K562 (cell line): ENCODE data around the gene GZMB. TPM values are rescaled to one million over a fixed set of nuclear protein-coding genes. Genes with fewer than 3 reads are reported as not detected.

Experiments used
- ATAC-seq: fragments of 200-7000 bp; cut with Tn5 transposase; 3 replicates; pipeline ENCODE4 v1.9.1; 2020; ENCODE audit warnings: moderate library complexity
- BruUV-seq: library from RNA; stranded (reverse); fragments of 400-500 nt; replicated peaks from 2 replicates; lab custom pipeline; 2021; lab: Mats Ljungman, UMichigan
- CTCF ChIA-PET: fragments of 300-600 bp; formaldehyde crosslinking; extraction: SDS; loops from one replicate; lab custom pipeline; 2021; ENCODE audit warnings: low intra/inter-chr PET ratio; lab: Yijun Ruan, JAX
- POLR2A ChIA-PET: fragments of 300-600, 350-650 bp; sonication (Branson Sonifier 250); formaldehyde crosslinking; extraction: SDS; loops from one replicate; lab custom pipeline; 2021; ENCODE audit warnings: antibody characterized with exemption, inconsistent platforms; lab: Yijun Ruan, JAX
- DNase-seq, 4 experiments: peaks; one replicate each; pipeline versions ENCODE4 v3.0.0 to v3.0.0-alpha.2; 2011 to 2018; ENCODE audit warnings: low spot score in 3 of 4, mixed read lengths in 3 of 4; ENCODE audit errors: extremely low read depth in 1 of 4
- FAIRE-seq: peaks from 2 replicates; lab custom pipeline; 2011; peaks lifted over from hg19 to GRCh38; lab: Jason Lieb, UNC
- H2AFZ ChIP-seq: 2 replicates; pipeline ENCODE4 v1.6.0; 2011; ENCODE audit warnings: low read depth, low read length, control low read depth, inconsistent platforms
- H3K27ac ChIP-seq: fragments of 200-600 bp; 3 replicates; pipeline ENCODE4 v1.8.0; 2011; ENCODE audit warnings: low read depth, mild to moderate bottlenecking, control low read depth, inconsistent platforms, low read length, moderate library complexity, mixed read lengths; ENCODE audit errors: extremely low read depth
- H3K27me3 ChIP-seq, 2 experiments: fragments of 300-600 bp in 1 of 2; 2 replicates in 1 of 2; 3 replicates in 1 of 2; pipeline versions ENCODE4 v1.6.0 to v1.8.0; 2011; ENCODE audit warnings: inconsistent platforms in 2 of 2, low read length in 2 of 2, mild to moderate bottlenecking in 1 of 2, mixed read lengths in 1 of 2, moderate library complexity in 1 of 2; ENCODE audit not compliant: control insufficient read depth in 2 of 2, insufficient read depth in 2 of 2
- H3K36me3 ChIP-seq: fragments of 300-600 bp; 3 replicates; pipeline ENCODE4 v1.8.0; 2011; ENCODE audit warnings: mild to moderate bottlenecking, low read length, inconsistent platforms; ENCODE audit not compliant: control insufficient read depth, insufficient read depth
- H3K4me1 ChIP-seq, 2 experiments: fragments of 200-600 bp in 1 of 2; replicated peaks in 1 of 2; 2 replicates in 1 of 2; 3 replicates in 1 of 2; pipeline versions ENCODE4 v1.5.1 to v1.8.0; 2011; ENCODE audit warnings: inconsistent platforms in 2 of 2, low read length in 2 of 2, mild to moderate bottlenecking in 1 of 2, mixed read lengths in 1 of 2, moderate library complexity in 1 of 2; ENCODE audit not compliant: control insufficient read depth in 2 of 2, insufficient read depth in 2 of 2
- H3K4me2 ChIP-seq: 2 replicates; pipeline ENCODE4 v1.6.1; 2011; ENCODE audit warnings: low read length, control low read depth, inconsistent platforms, mixed read lengths; ENCODE audit not compliant: insufficient read depth
- H3K4me3 ChIP-seq: fragments of 200-600 bp; sonication (generic), shearing (Covaris generic); 2 replicates; pipeline ENCODE4 v1.5.1; 2016; ENCODE audit warnings: control low read depth, inconsistent platforms
- H3K79me2 ChIP-seq: fragments of 200-600 bp; 3 replicates; pipeline ENCODE4 v1.8.0; 2011; ENCODE audit warnings: low read length, inconsistent platforms; ENCODE audit not compliant: control insufficient read depth, insufficient read depth
- H3K9ac ChIP-seq, 2 experiments: 2 replicates each; pipeline versions ENCODE4 v1.6.0 to v1.6.1; 2011; ENCODE audit warnings: low read depth in 2 of 2, low read length in 2 of 2, control low read depth in 1 of 2, inconsistent platforms in 1 of 2, mild to moderate bottlenecking in 1 of 2, mixed read lengths in 1 of 2; ENCODE audit not compliant: insufficient read depth in 1 of 2
- H3K9me1 ChIP-seq: one replicate; pipeline ENCODE4 v1.6.0; 2011; ENCODE audit warnings: inconsistent platforms, mild to moderate bottlenecking, low read length, moderate library complexity; ENCODE audit not compliant: control insufficient read depth, insufficient read depth
- H3K9me3 ChIP-seq: replicated peaks from 2 replicates; pipeline ENCODE4 v1.5.1; 2011; ENCODE audit warnings: low read depth, low read length, inconsistent platforms; ENCODE audit not compliant: control insufficient read depth, insufficient read depth
- H4K20me1 ChIP-seq: replicated peaks from 2 replicates; pipeline ENCODE4 v1.6.1; 2011; ENCODE audit warnings: low read length, inconsistent platforms, mixed read lengths; ENCODE audit not compliant: control insufficient read depth, insufficient read depth
- ARHGAP35 ChIP-seq: fragments of 450-650 bp; IDR thresholded peaks from 2 replicates; pipeline ENCODE4 v1.6.1; 2018; ENCODE audit not compliant: partially characterized antibody
- ATF6 ChIP-seq: sonication (generic); formaldehyde crosslinking; IDR thresholded peaks from 2 replicates; pipeline ENCODE4 v1.4.0; 2020; ENCODE audit warnings: mild to moderate bottlenecking, missing genetic modification reagents
- CREM ChIP-seq: IDR thresholded peaks from 2 replicates; pipeline ENCODE4 v1.6.1; 2014; ENCODE audit warnings: antibody characterized with exemption, low read depth
- FUS ChIP-seq: fragments of 200-400 bp; formaldehyde crosslinking; optimal IDR thresholded peaks from 2 replicates; pipeline ENCODE3; 2017; ENCODE audit warnings: low read depth, low read length
- HNRNPH1 ChIP-seq: fragments of 200-400 bp; formaldehyde crosslinking; optimal IDR thresholded peaks from 2 replicates; pipeline ENCODE3; 2017; ENCODE audit warnings: low read depth, mild to moderate bottlenecking, low read length, moderate library complexity
- IRF2 ChIP-seq: sonication (generic); formaldehyde crosslinking; IDR thresholded peaks from 2 replicates; pipeline ENCODE4 v1.8.1; 2022; ENCODE audit warnings: mild to moderate bottlenecking, missing genetic modification reagents
- PTBP1 ChIP-seq: fragments of 200-400 bp; formaldehyde crosslinking; IDR thresholded peaks from 2 replicates; pipeline ENCODE4 v1.6.1; 2017; ENCODE audit warnings: low read depth, low read length
- RCOR1 ChIP-seq, 2 experiments: IDR thresholded peaks; 2 replicates each; pipeline ENCODE4 v1.6.1; 2012; ENCODE audit warnings: low read depth in 2 of 2, low read length in 2 of 2, borderline replicate concordance in 1 of 2, improper control_type of control experiment in 1 of 2
- TAF1 ChIP-seq: IDR thresholded peaks from 2 replicates; pipeline ENCODE4 v1.6.1; 2011; ENCODE audit warnings: mild to moderate bottlenecking, low read length, moderate library complexity; ENCODE audit not compliant: insufficient read depth, control insufficient read depth, severe bottlenecking; ENCODE audit errors: extremely low read depth
- TRIM24 ChIP-seq, 2 experiments: fragments of 450-650 bp; IDR thresholded peaks; 2 replicates each; pipeline ENCODE4 v1.6.1; 2016
- U2AF1 ChIP-seq: fragments of 200-400 bp; formaldehyde crosslinking; optimal IDR thresholded peaks from 2 replicates; pipeline ENCODE3; 2017; ENCODE audit warnings: mild to moderate bottlenecking, low read depth, low read length, moderate library complexity
- ZBTB34 ChIP-seq: fragments of 250-450 bp; sonication (Bioruptor Pico); IDR thresholded peaks from 2 replicates; pipeline ENCODE4 v1.8.0; 2021; ENCODE audit warnings: mild to moderate bottlenecking, moderate library complexity
- ZNF184 ChIP-seq: sonication (generic); formaldehyde crosslinking; IDR thresholded peaks from 2 replicates; pipeline ENCODE4 v1.5.0; 2020; ENCODE audit warnings: missing genetic modification reagents
- ZNF232 ChIP-seq: sonication (generic); formaldehyde crosslinking; IDR thresholded peaks from 2 replicates; pipeline ENCODE4 v1.8.0; 2022; ENCODE audit warnings: mild to moderate bottlenecking, missing genetic modification reagents
- ZNF398 ChIP-seq: fragments of 250-450 bp; sonication (Bioruptor Pico); IDR thresholded peaks from 2 replicates; pipeline ENCODE4 v1.8.0; 2021; ENCODE audit warnings: moderate library complexity, mild to moderate bottlenecking, inconsistent platforms
- WGBS: fragments of 100-300 bp; shearing (Covaris generic); methylation state at CpG from one replicate; pipeline ENCODE4 v1.1.6; 2016; ENCODE audit warnings: low coverage, mixed read lengths; ENCODE audit not compliant: insufficient coverage; ENCODE audit errors: missing lambda C conversion rate; 5-methylcytosine and 5-hydroxymethylcytosine counted together
- in situ Hi-C: fragments of 300-500 bp; cut with MboI; formaldehyde crosslinking; loops from 4 replicates; pipeline ENCODE4 v1.15.0; 2018; ENCODE audit warnings: inconsistent platforms, mixed read lengths
- intact Hi-C: fragments of 100-400 bp; cut with micrococcal nuclease; formaldehyde crosslinking; loops from 2 replicates; pipeline ENCODE4 v1.14.2; 2022
- polyA plus RNA-seq, 8 experiments: library from polyadenylated mRNA; depleted of rRNA in 4 of 8; stranded (reverse) in 5 of 8; unstranded in 3 of 8; fragments of >200 nt; fragmentation: Nextera tagmentation in 2 of 8; fragmentation: Illumina TruSeq in 1 of 8; extraction: Ambion mirVana in 2 of 8; extraction: Trizol in 1 of 8; gene quantifications; 2 replicates each; pipeline versions ENCODE4 v1.2.1 to v1.2.3, GENCODE V29; 2011 to 2014; ENCODE audit warnings: inconsistent platforms in 1 of 8, missing spikeins in 1 of 8
- total RNA-seq, 7 experiments: library from RNA; depleted of rRNA in 6 of 7; stranded (reverse); fragments of >200 nt in 6 of 7; fragmentation: Illumina TruSeq in 2 of 7; extraction: Trizol in 2 of 7; gene quantifications; 2 replicates each; pipeline versions ENCODE4 v1.2.1 to v1.2.3, GENCODE V29; 2011 to 2021; ENCODE audit warnings: low replicate concordance in 1 of 7
- TF ChIP-seq, protein P1 (sequence below): fragments of 250-450 bp; sonication (Bioruptor Pico); IDR thresholded peaks from 2 replicates; pipeline ENCODE4 v1.5.1; 2021; ENCODE audit warnings: mild to moderate bottlenecking

The GZMB gene
- total and polyA plus RNA-seq, 9 of the 15 experiments (the other 6 are each of a cell fraction or from before 2014, with no cell fraction given) = 0.08 to 0.95 (median 0.68) TPM; not detected in 6

DNA sequence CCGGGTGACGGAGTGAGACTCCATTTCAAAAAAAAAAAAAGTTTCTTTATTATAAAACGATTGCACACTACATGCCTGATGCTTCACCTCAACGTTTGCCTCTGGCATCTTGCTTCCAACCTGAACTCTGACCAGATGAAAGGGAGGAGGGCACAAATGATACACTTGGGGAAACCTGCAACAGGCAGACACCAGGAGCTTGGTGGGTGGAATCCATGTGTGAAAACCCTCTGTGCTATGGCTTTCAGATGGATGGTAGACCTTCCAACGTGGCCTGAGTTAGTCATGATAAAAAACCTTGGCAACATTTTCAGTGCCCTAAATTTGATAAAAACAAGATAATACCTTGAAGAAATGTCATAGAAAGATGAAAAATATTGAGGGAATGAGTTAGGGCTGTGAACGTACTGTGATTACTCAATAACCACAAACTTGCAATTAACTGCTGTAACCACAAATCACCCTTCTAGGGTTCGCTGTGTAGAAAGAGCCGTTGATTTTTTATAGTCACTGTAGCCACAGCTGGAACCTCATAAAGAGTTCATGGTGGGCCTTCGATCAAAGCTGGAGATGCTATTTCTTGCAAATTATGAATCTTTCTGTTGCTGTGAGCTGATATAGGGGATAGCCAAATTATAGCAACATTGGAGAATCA, 26.1 kb upstream of the GZMB start:
- WGBS = 0% methylated on average over 9 of the region's 9 CpGs
- ATAC-seq (no peak), DNase-seq (no peak), FAIRE-seq (no peak)
- ChIA-PET POLR2A (no interaction called here), CTCF (no interaction called here)
- H3K79me2 ChIP-seq = no peaks in the 10 kb centered on the region
- no peak overlapping the region for H3K4me3 ChIP-seq
- H3K36me3 ChIP-seq = no peaks in the 10 kb centered on the region
- no peak overlapping the region for H3K9ac ChIP-seq
- no peaks in the 10 kb centered on the region for H4K20me1 ChIP-seq
- H3K27ac ChIP-seq = no peak overlapping the region
- no TSS peak for BruUV-seq
- no peaks in the 10 kb centered on the region for H3K9me1 ChIP-seq
- no peaks in the 10 kb centered on the region for H3K4me1 ChIP-seq
- H3K27me3 ChIP-seq = no peaks in the 10 kb centered on the region
- in situ Hi-C loops (no loop called here), intact Hi-C loops (no loop called here)
- H3K9me3 ChIP-seq = no peaks in the 10 kb centered on the region
- H2AFZ ChIP-seq = no peak overlapping the region
- no peak overlapping the region for H3K4me2 ChIP-seq
- TF ChIP-seq ZBTB34 = no peak
- TF ChIP-seq ZNF184 = no peak
- TF ChIP-seq IRF2 (CRISPR knock-in tag) = no peak
- TF ChIP-seq, protein P1, sequence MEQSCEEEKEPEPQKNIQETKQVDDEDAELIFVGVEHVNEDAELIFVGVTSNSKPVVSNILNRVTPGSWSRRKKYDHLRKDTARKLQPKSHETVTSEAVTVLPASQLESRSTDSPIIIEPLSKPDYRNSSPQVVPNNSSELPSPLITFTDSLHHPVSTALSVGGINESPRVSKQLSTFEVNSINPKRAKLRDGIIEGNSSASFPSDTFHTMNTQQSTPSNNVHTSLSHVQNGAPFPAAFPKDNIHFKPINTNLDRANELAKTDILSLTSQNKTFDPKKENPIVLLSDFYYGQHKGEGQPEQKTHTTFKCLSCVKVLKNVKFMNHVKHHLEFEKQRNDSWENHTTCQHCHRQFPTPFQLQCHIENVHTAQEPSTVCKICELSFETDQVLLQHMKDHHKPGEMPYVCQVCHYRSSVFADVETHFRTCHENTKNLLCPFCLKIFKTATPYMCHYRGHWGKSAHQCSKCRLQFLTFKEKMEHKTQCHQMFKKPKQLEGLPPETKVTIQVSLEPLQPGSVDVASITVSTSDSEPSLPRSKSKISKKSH (CRISPR knock-in tag) = no peak
- no peak for TF ChIP-seq RCOR1 (IDR thresholded peaks at IDR 0.05; ENCODE audit: borderline replicate concordance in 1 of 2, low read depth in 2 of 2, low read length in 2 of 2)
- no peak for TF ChIP-seq PTBP1
- TF ChIP-seq HNRNPH1 = no peak
- TF ChIP-seq U2AF1 = no peak
- no peak for TF ChIP-seq ZNF232
- no peak for TF ChIP-seq TAF1
- no peak for TF ChIP-seq ATF6 (CRISPR knock-in tag)
- no peak for TF ChIP-seq ARHGAP35
- no peak for TF ChIP-seq FUS
- no peak for TF ChIP-seq TRIM24 (IDR thresholded peaks at IDR 0.05)
- no peak for TF ChIP-seq ZNF398 (CRISPR knock-in tag)
- no peak for TF ChIP-seq CREM
